ENCODE measurements around the gene FLACC1.
"Not testable (repeated sequence)": the region's sequence is repeated elsewhere in the genome, so short reads cannot be mapped to it uniquely, and the experiment has no call there.

Gene FLACC1

GRCh38 chr2:201349601-201350000 lies 7.5 kb downstream of the FLACC1 start:
- DNase-seq (ENCODE audit: low read depth in 2 of 2), result no peak

DNA sequence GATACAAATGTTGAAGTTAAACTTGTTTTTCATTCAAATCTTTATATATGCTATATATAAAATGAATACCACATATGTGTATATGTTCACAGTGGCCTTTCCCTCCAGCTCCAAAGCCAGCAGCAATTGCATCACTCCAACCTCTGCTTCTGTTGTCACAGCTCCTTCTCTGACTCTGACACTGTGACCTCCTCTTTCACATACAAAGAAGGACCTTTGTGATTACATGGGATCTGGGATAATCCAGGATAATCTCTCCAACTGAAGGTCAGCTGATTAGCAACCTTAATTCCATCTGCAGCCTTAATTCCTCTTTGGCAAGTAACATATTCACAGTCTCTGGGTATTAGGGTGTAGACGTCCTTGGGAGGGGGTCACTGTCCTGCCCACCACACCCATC lies 8.4 kb downstream of the FLACC1 start:
- no peak for DNase-seq (ENCODE audit: low read depth in 2 of 2)

DNA sequence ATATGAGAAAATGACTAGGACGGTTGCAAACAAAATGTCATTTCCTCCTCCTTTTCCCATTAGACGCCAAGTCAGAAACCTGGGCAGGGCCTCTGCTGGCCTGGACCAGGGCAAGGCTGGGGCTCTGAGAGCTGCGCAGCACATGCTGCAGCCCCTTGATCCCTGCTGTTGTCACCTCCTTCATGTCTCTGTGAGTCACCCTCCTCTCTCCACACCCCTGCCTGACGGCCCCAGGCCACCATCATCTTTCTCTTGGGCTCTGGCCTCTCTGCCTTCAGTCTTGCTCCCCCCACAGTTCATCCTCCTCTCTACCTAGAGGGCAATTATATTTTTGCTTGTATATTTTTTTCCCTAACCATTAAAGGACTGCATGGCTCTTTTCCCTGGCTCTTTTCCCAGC lies 10.0 kb downstream of the FLACC1 start:
- DNase-seq (ENCODE audit: low read depth in 2 of 2), result no peak

DNA sequence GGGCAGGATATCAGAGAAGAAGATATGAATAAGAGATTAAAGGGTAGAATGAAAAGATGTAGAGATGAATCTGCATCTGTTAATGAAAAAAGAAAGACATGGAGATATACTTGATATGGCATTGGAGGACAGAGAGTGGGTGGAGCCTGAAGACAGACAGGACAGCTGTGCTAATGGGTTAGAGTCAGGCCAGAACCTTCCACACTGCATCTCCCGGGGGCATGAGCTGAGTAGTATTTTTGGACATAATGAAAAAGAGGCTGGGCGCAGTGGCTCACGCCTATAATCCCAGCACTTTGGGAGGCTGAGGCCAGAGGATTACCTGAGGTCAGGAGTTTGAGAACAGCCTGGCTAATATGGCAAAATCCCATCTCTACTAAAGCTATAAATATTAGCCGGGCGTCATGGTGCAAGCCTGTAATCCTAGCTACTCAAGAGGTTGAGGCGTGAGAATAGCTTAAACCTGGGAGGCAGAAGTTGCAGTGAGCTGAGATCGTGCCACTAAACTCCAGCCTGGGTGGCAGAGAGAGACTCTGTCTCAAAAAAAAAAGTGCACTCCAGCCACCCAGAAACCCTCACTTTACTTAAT lies 11.4 kb downstream of the FLACC1 start:
- DNase-seq (ENCODE audit: low read depth in 2 of 2), result no peak

GRCh38 chr2:201344663-201345366 lies 12.3 kb downstream of the FLACC1 start:
- no peak for DNase-seq (ENCODE audit: low read depth in 2 of 2)

DNA sequence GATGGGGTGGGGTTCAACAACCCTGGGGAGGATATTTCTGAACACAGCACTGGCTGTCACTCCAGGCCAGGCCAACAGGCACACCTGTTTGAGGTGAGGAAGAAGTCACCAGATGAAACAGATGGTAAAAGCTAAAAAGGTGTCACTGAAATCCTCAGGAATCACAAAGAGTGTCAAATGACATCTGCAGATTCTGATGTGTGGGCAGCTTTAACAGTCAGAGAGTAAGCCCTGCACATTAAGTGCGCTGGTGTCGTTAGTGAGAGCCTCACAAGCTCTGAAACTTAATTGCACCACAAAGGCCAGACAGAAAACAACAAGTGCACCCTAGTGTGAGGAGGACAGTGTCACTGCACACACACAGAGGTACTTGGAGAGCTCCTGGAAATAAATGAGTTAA lies 13.6 kb downstream of the FLACC1 start:
- DNase-seq (ENCODE audit: low read depth in 2 of 2), result no peak

DNA sequence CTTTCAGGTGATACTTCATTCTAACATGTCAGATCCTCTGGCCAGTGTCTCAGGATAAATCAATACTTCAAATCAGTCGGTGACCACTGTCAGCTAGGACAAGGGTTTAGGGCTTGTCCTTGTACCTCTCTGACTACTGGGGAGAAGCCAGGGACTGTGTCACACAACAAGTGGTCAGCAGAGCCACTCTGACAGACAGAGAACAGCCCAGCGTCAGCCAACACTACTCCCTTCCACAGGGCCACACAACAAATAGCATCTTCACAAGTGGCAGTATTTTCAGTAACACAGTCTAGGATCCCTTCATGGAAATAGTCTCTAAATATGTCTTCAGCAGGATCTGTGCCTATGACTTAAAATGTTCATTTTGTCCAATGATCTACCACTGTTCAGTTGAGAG lies 14.2 kb downstream of the FLACC1 start:
- no peak for DNase-seq (ENCODE audit: low read depth in 2 of 2)

DNA sequence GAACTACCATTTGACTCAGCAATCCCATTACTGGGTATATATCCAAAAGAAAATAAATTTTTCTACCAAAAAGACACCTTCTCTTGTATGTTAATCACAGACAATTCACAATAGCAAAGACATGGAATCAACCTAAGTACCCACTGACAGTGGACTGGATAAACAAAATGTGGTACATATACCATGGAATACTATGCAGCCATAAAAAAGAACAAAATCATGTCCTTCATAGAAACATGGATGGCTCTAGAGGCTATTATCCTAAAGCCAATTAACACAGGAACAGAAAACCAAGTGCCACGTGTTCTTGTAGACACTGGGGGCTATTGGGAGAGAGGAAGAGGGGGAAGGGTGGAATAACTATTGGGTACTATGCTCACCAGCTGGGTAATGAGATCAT lies 27.7 kb downstream of the FLACC1 start:
- DNase-seq (ENCODE audit: low read depth in 2 of 2), result no peak

DNA sequence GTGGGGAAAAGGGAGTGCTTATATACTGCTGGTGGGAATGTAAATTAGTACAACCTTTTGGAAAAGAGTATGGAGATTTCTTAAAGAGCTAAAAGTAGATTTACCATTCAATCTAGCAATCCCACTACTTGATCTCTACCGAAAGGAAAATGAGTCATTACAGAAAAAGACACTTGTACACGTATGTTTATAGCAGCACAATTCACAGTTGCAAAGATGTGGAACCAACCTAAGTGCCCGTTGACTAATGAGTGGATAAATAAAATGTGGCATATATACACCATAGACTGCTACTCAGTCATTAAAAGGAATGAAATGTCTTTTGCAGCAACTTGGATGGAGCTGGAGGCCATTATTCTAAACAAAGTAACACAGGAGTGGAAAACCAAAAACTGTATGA lies 29.5 kb downstream of the FLACC1 start:
- DNase-seq (ENCODE audit: low read depth in 2 of 2), result no peak

DNA sequence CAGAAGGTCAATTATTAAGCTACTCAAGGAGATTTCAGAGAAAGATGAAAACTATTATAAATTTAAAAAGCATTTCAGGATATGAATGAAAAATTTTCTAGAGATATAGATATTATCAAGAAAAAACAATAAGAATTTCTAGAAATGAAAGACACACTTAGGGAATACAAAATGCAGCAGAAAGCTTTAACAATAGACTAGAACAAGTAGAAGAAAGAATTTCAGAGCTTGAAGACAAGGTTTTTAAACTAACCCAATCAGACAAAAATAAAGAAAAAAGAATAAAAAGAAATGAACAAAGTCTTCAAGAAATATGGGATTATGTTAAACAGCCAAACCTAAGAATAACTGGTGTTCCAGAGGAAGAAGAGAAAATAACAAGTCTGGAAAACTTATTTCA lies 34.4 kb downstream of the FLACC1 start:
- no peak for DNase-seq (ENCODE audit: low read depth in 2 of 2)

DNA sequence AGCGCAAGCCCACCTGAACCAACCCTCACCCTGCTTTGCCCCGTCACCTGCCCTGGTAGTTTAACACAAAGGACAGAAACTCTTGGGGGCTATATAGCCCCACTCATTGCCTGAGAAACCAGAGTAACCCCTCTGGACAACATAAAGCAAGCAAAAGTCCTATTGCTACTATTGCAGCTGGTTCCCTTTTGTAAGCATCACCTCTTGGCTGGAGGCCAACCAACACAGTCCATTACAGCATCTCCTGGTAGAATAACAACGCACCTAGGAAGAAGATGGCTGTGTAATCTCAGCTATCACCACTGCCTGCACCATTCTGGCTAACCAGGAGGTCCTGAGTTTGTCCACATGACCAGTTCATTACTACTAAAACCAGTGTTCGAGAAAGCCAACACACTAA lies 36.4 kb downstream of the FLACC1 start:
- DNase-seq (ENCODE audit: low read depth in 2 of 2), result no peak

DNA sequence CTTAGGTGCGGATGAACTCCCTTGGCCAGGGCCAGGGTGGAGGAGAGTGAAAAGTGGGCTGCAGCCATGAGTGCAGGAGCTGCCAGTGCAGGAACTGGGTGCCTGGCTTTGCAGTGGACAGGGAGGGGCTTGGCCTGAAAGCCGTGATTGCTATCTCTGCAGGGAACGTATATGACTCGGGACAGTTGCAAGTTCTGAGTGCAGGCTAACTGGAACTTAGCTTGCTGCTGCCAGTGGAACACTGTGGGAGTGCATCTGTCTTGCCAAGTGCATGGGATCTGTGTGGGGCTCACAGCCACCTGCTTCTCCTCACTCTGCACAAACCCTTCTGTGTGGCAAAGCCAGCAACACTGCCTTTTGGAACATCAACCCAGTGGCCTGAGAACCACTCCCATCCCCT lies 36.9 kb downstream of the FLACC1 start:
- DNase-seq (ENCODE audit: low read depth in 2 of 2), result no peak

GRCh38 chr2:201319511-201319910 lies 37.6 kb downstream of the FLACC1 start:
- DNase-seq (ENCODE audit: low read depth in 2 of 2), result no peak

DNA sequence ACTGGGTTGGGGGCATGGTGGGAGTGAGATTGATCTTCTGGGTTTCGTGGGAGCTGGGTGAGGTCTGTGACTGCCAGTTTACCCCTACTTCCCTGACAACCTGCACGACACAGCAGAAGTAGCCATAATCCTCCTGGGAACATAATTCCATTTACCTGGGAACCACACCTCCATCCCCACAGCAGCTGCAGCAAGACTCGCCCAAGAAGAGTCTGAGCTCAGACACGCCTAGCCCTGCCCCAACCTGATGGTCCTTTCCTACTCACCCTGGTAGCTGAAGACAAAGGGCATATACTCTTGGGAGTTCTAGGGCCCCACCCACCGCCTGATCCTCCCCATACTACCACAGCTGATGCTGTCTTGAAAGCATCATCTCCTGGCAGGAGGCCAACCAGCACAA lies 43.8 kb downstream of the FLACC1 start:
- no peak for DNase-seq (ENCODE audit: low read depth in 2 of 2)

GRCh38 chr2:201308914-201309313 lies 48.2 kb downstream of the FLACC1 start:
- DNase-seq (ENCODE audit: low read depth in 2 of 2), result no peak

DNA sequence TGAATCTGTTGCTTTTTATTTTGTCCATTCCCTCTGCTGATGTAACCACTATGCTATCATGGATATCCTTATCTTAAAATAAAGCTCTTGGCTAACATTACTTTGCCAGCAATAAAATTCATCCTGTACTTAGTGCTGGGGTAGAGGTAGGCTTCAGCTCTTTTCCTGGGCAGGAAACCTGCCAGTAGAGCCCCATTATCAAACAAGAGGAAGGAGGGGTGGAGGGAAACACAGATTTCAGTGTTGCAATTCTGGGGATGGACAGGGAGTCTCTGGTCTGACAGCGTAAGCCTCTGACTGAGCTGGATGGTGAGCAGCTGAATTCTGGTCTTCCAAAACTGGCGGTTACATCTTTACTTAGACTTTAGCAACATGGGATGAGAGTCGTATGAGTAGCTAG lies 49.3 kb downstream of the FLACC1 start:
- no peak for DNase-seq (ENCODE audit: low read depth in 2 of 2)

GRCh38 chr2:201299929-201300328 lies 57.2 kb downstream of the FLACC1 start:
- DNase-seq (ENCODE audit: low read depth in 2 of 2), result not testable (repeated sequence)

GRCh38 chr2:201298462-201299052 lies 58.6 kb downstream of the FLACC1 start:
- no peak for DNase-seq (ENCODE audit: low read depth in 2 of 2)

- DNase-seq (ENCODE audit: low read depth in 2 of 2), result not testable (repeated sequence)
Measured at GRCh38 chr2:201290457-201291148, 66.5 kb downstream of the FLACC1 start.

DNA sequence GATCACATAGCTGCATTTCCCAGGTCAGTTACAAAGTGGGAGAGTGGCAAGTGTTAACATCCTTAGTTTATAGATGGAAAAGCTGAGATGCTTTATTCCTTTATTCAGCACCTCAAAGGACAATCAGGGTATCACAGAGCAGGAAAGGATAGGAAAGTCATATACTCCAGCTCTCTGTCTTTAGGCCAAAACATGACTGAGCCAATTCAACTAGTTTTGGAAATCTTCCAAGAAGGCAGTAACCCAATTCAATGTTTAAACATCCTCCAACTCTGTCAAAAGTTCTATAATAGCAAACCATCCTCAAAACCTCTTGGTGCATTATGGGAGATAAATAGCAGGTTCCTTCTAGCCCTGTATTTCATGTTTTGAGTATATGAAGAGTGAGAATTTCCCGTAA lies 71.6 kb downstream of the FLACC1 start:
- DNase-seq (ENCODE audit: low read depth in 2 of 2), result no peak

GRCh38 chr2:201280191-201281040 lies 76.7 kb downstream of the FLACC1 start:
- DNase-seq (ENCODE audit: low read depth in 2 of 2), result no peak

- no peak for DNase-seq (ENCODE audit: low read depth in 2 of 2)
Measured at GRCh38 chr2:201279079-201279478, 78.1 kb downstream of the FLACC1 start.
